LHCN-M2 (cell line): ENCODE measurements around the gene MRPL51. TPM values are rescaled to one million over a fixed set of nuclear protein-coding genes. Genes with fewer than 3 reads are reported as not detected.

Experiments used
- DNase-seq: peaks from one replicate; pipeline ENCODE4 v3.0.0-alpha.2; 2012; ENCODE audit warnings: low read depth
- total RNA-seq: library from RNA; depleted of rRNA; stranded (reverse); fragments of >200 nt; gene quantifications from 2 replicates; pipeline ENCODE4 v1.2.3, GENCODE V29; 2014

MRPL51 gene
- total RNA-seq, 1 experiment from 2014 or later = 124 TPM

DNA sequence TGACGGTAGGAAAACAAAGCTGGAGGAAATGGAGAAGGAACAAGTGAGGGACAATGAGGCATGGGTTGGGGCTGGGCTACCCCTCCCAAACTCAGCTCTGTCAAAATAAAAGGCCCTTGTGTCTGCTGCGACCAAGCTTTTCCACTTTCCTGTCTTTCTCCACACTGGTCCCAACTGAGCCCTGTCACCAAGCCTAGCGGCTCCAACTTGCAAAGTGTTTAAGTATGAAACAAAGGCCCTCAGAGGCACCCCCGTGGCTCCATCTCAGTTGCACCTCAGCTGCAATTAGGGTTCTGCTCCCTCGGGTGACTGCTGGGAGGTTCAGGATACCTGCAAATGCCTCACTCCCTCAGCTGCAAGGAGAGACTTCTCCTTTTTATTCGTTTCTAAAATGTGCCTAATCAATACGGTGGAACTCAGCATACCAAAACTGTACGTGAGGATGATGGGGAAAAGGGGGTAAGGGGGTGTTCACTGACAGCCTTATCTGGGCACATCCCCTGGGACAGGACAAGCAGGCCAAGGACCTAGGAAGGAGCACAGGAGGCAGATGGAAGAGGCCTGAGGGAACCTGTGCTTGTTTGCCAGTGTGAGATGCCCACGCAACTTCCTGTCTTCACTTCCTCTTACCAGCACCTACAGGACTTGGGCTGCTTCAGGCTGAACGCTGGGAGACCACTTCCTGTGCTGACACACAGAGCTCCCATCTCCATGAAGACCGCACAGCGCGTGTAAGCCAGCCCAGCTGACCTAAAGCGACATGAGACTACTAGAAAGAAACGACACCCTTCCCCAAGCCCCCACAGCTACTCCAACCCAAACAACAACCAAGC is 31.4 kb downstream of the MRPL51 start:
- DNase-seq = no peak

- no peak for DNase-seq
Measured at GRCh38 chr12:6460751-6461371, 32.2 kb downstream of the MRPL51 start.

DNA sequence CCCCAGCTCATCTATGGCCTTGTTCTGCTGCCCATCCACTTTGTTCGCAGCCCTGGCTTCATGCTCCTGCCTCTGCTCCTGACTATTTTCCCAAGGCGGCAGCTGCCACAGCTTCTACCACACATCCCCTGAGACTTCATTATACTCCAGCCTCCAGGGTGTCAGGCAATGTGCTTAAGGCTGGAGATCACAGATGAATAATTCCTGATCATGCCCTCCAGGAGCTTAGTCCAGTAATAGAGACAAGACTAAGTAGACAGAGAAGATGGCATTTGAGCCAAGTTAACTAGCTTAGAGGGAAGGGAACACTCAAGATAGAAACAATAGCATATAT is 34.1 kb downstream of the MRPL51 start:
- peak; percentile 31 for DNase-seq

- DNase-seq = no peak
Measured at GRCh38 chr12:6458281-6459003, 34.6 kb downstream of the MRPL51 start.

DNA sequence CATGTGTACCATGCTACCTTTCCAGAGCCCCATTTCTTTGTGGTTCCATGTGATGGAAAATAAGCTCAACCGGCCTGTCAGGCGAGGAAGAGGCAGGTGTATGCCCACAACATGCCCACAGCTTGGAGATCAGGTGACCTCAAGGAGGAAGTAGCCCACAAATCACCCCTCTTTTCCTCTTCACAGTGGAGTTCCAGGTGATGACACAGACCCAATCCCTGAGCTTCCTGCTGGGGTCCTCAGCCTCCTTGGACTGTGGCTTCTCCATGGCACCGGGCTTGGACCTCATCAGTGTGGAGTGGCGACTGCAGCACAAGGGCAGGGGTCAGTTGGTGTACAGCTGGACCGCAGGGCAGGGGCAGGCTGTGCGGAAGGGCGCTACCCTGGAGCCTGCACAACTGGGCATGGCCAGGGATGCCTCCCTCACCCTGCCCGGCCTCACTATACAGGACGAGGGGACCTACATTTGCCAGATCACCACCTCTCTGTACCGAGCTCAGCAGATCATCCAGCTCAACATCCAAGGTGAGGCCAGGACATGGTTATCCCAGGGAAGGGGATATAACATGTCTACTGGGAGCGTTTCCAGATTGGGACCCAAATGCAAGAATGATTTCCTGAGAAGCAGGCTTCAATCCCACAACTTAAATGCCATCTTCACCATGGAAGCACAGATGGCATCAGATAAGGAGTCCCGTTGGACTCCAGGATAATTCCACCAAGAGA is 35.7 kb downstream of the MRPL51 start:
- no peak for DNase-seq

DNA sequence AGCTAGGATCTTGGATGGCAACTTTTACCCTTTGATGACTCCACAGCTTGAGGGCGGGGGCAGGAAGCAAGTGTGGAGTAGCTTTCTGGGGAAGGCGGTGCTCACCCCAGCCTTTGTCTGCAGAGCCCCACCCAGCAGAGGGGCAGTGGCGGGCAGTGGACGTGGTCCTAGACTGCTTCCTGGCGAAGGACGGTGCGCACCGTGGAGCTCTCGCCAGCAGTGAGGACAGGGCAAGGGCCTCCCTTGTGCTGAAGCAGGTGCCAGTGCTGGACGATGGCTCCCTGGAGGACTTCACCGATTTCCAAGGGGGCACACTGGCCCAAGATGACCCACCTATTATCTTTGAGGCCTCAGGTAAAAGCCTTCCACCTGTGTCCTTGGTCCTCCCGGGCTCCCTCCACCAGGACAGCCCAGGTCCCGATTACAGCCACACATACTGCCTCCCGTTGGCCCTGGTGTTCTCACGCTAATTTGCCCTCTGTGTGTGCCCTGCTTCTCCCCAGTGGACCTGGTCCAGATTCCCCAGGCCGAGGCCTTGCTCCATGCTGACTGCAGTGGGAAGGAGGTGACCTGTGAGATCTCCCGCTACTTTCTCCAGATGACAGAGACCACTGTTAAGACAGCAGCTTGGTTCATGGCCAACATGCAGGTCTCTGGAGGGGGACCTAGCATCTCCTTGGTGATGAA is 40.0 kb downstream of the MRPL51 start:
- DNase-seq = peak; percentile 43

DNA sequence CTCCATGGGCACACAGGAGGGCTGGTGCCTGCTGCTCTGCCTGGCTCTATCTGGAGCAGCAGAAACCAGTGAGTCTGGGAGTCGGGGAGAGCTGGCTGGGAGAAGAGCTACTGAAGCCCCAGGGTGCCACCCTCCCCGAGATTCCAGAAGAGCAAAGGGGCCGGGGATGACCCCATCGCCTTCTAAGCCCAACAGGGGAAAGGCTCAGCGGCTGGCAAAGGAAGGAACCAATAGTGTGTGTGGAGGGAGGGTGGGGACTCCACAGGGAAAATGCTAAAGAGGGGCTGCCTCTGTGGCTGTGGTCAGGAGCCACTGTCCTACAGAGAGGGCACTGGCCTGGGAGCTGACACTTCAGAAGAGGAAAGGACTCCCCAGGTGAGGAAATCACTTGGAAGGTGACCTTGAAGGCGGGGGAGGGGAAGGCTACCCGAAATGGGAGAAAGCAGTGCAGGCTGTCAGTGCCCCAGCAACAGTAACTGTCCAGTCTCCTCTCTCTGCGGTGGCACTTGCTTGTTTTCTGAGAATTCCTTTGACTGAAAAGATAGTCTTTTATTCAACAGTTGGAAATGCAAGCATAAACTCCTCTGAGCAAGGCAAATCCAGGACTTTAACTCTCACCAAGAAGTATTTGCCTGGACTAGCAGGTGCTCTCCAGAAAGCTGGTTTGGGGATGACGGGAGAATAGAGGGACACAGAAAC is 40.7 kb downstream of the MRPL51 start:
- no peak for DNase-seq

- DNase-seq = peak; percentile 86
Measured at GRCh38 chr12:6451348-6452244, 41.5 kb downstream of the MRPL51 start, which contains the start of gene TAPBPL. Gene TAPBPL (plus strand): TSS chr12:6452042. CDS start chr12:6452249, 207 bp downstream.

GRCh38 chr12:6450869-6451347 is 42.2 kb downstream of the MRPL51 start:
- no peak for DNase-seq

DNA sequence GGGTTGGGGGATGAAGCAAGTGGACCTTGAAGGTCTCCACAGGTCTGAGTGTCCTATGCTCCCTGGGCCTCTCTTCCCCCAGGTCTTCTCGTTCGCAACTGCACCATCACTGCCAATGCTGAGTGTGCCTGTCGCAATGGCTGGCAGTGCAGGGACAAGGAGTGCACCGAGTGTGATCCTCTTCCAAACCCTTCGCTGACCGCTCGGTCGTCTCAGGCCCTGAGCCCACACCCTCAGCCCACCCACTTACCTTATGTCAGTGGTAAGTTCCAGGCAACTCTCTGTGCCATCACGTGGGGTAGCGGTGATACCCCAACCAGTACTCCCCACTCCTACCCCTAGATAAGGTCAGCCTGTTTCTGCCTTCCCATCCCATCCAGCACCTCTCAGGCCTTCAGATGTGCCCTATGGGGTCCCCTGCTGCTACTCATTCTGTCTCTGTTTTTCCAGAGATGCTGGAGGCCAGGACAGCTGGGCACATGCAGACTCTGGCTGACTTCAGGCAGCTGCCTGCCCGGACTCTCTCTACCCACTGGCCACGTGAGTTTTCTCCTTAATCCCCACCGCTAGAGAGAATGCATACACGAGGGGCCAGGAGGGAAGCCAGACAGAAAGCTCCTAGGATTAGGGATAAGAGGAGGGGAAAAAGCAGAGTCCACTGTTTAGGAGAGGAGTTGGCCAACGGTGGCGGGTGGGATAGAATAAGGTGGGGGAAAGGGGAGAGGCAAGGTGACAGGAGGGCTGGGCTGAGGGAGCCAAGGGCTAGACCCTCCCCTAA is 42.8 kb downstream of the MRPL51 start:
- DNase-seq = peak; percentile 49

- DNase-seq = no peak
Measured at GRCh38 chr12:6444704-6445688, 48.1 kb downstream of the MRPL51 start, which contains the start of gene CD27. Gene CD27 (plus strand): TSS chr12:6444955. CDS start chr12:6445096, 141 bp downstream.

GRCh38 chr12:6444031-6444430 is 49.0 kb downstream of the MRPL51 start:
- no peak for DNase-seq

DNA sequence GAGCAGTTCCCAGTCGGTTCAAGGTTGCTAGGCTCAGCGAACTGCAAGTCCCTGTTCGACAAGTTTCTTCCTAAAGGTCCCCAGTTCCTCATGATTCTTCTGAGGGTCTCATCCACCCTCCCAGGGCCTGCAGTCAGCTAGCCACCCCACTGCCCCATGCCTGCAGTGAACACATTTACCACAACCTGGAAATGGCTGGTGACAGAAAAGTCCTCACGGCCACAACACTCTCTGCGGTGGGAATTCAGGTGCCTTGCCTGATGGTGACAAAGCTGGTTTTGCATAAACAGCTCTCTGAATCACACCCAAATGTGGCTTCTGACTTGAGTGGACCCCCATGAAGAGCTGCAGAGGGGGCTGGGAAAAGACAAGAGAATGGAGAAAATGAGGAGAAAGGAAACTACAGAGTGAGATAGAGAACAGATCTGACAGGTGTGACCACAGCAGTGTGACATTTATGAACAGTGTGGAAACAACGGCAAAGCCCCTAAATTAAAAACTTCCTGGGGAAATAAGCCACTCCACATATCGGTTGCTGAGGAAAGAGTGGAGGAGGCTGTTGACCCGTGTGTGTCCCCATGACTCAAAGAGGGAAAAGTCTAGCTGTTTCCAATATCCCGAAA is 49.6 kb downstream of the MRPL51 start:
- no peak for DNase-seq

DNA sequence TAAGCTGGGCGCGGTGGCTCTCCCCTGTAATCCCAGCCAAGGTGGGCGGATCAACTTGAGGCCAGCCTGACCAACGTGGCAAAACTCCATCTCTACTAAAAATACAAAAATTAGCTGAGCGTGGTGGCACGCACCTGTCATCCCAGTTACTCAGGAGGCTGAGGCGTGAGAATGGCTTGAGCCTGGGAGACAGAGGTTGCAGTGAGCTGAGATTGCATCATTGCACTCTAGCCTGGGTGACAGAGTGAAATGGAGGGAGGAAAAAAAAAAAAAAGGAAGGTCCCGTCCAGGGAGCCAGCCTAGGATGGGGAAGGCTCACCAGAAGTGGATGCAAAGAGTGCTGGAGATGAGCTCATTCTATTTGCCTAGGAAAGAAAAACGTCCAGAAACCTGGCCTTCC is 50.2 kb downstream of the MRPL51 start:
- DNase-seq = no peak
